ENCODE results near the gene STAB1. TPM values are rescaled to one million over a fixed set of nuclear protein-coding genes. Genes with fewer than 3 reads are reported as not detected.

Gene STAB1
- total RNA-seq, 3 donors from 2014 or later (not counting 1 experiment from before 2014, with no cell fraction given), result 1.8 to 26.5 (median 5.9) TPM

- H3K27ac ChIP-seq (ENCODE audit: low read length), result no peak overlapping the region
- no peaks in the 10 kb centered on the region for H3K36me3 Mint-ChIP-seq
- intact Hi-C loops (cut with micrococcal nuclease), result no loop called here
- no peaks in the 10 kb centered on the region for H3K9me3 ChIP-seq (ENCODE audit: control insufficient read depth, insufficient read depth, low read length)
- no peaks in the 10 kb centered on the region for H3K9me3 Mint-ChIP-seq
- H3K27ac Mint-ChIP-seq, result no peak overlapping the region
- 100% methylated on average over 1 of the region's 3 CpGs for WGBS (ENCODE audit: insufficient coverage)
- H3K4me3 ChIP-seq (ENCODE audit: low read length), result no peak overlapping the region
- H3K4me3 Mint-ChIP-seq, result no peak overlapping the region
- H3K4me1 Mint-ChIP-seq, result no peaks in the 10 kb centered on the region
- H3K27me3 ChIP-seq (ENCODE audit: control insufficient read depth, insufficient read depth, low read length), result no peaks in the 10 kb centered on the region
- no peaks in the 10 kb centered on the region for H3K4me1 ChIP-seq (ENCODE audit: control insufficient read depth, insufficient read depth, low read length)
- TF ChIP-seq, protein P1, sequence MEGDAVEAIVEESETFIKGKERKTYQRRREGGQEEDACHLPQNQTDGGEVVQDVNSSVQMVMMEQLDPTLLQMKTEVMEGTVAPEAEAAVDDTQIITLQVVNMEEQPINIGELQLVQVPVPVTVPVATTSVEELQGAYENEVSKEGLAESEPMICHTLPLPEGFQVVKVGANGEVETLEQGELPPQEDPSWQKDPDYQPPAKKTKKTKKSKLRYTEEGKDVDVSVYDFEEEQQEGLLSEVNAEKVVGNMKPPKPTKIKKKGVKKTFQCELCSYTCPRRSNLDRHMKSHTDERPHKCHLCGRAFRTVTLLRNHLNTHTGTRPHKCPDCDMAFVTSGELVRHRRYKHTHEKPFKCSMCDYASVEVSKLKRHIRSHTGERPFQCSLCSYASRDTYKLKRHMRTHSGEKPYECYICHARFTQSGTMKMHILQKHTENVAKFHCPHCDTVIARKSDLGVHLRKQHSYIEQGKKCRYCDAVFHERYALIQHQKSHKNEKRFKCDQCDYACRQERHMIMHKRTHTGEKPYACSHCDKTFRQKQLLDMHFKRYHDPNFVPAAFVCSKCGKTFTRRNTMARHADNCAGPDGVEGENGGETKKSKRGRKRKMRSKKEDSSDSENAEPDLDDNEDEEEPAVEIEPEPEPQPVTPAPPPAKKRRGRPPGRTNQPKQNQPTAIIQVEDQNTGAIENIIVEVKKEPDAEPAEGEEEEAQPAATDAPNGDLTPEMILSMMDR (IDR thresholded peaks at IDR 0.05), result no peak
- ATAC-seq (no peak), DNase-seq (no peak)
- no peaks in the 10 kb centered on the region for H3K27me3 Mint-ChIP-seq (ENCODE audit: low read depth in 2 of 2)
- peaks cover 42% of the 10 kb centered on the region for H3K36me3 ChIP-seq (ENCODE audit: control insufficient read depth, insufficient read depth, low read length)
These were observed 51.2 kb downstream of the STAB1 start for GRCh38 chr3:52546111-52546901.

DNA sequence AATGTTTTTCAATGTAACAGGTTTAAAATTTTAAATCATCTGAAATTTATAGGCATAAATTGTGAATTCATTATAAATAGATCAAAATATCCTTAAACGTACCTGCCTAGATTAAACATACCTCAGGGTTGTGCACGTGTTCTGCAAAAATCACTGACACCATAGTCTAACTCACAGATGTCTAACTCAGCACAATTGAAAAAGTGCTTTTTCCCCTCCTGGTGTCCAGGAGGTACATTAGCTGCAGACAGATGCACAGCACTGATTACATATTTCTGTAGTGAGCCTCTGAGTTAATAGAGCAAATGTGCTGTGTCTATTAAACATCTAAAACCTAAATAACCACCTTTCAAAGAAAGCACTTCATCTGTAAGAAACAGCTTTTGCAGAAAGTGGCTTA is 52.0 kb downstream of the STAB1 start:
- H3K27ac ChIP-seq (ENCODE audit: low read length), result no peak overlapping the region
- intact Hi-C loops (cut with micrococcal nuclease), result no loop called here
- no peak overlapping the region for H3K4me3 Mint-ChIP-seq
- H3K9me3 Mint-ChIP-seq, result no peaks in the 10 kb centered on the region
- H3K9me3 ChIP-seq (ENCODE audit: control insufficient read depth, insufficient read depth, low read length), result no peaks in the 10 kb centered on the region
- DNase-seq, result no peak
- H3K36me3 ChIP-seq (ENCODE audit: control insufficient read depth, insufficient read depth, low read length), result peaks cover 46% of the 10 kb centered on the region
- WGBS (ENCODE audit: insufficient coverage), result 77% methylated on average over 2 of the region's 2 CpGs
- no peaks in the 10 kb centered on the region for H3K27me3 ChIP-seq (ENCODE audit: control insufficient read depth, insufficient read depth, low read length)
- no peak overlapping the region for H3K27ac Mint-ChIP-seq
- TF ChIP-seq, protein P1 (IDR thresholded peaks at IDR 0.05), result no peak
- H3K36me3 Mint-ChIP-seq, result no peaks in the 10 kb centered on the region
- no peaks in the 10 kb centered on the region for H3K27me3 Mint-ChIP-seq (ENCODE audit: low read depth in 2 of 2)
- H3K4me1 ChIP-seq (ENCODE audit: control insufficient read depth, insufficient read depth, low read length), result no peaks in the 10 kb centered on the region
- no peak overlapping the region for H3K4me3 ChIP-seq (ENCODE audit: low read length)
- no peak for ATAC-seq
- no peaks in the 10 kb centered on the region for H3K4me1 Mint-ChIP-seq

GRCh38 chr3:52551118-52551517 is 56.0 kb downstream of the STAB1 start:
- Histone ChIP-seq H3K36me3 (ENCODE audit: control insufficient read depth, insufficient read depth, low read length) (peaks cover 70% of the 10 kb centered on the region), H3K9me3 (ENCODE audit: control insufficient read depth, insufficient read depth, low read length) (no peaks in the 10 kb centered on the region), H3K4me1 (ENCODE audit: control insufficient read depth, insufficient read depth, low read length) (no peaks in the 10 kb centered on the region), H3K27me3 (ENCODE audit: control insufficient read depth, insufficient read depth, low read length) (no peaks in the 10 kb centered on the region), H3K4me3 (ENCODE audit: low read length) (no peak overlapping the region), H3K27ac (ENCODE audit: low read length) (no peak overlapping the region)
- Mint-ChIP-seq H3K9me3 (no peaks in the 10 kb centered on the region), H3K27me3 (ENCODE audit: low read depth in 2 of 2) (no peaks in the 10 kb centered on the region), H3K4me1 (no peaks in the 10 kb centered on the region), H3K36me3 (peaks cover 6% of the 10 kb centered on the region), H3K27ac (no peak overlapping the region), H3K4me3 (no peak overlapping the region)
- ATAC-seq (no peak), DNase-seq (no peak)
- TF ChIP-seq, protein P1 (IDR thresholded peaks at IDR 0.05), result no peak
- intact Hi-C loops (cut with micrococcal nuclease), result no loop called here

- no peak overlapping the region for H3K27ac ChIP-seq (ENCODE audit: low read length)
- TF ChIP-seq, protein P1 (IDR thresholded peaks at IDR 0.05), result no peak
- peaks cover 63% of the 10 kb centered on the region for H3K36me3 ChIP-seq (ENCODE audit: control insufficient read depth, insufficient read depth, low read length)
- Mint-ChIP-seq H3K36me3 (peaks cover 6% of the 10 kb centered on the region), H3K27me3 (ENCODE audit: low read depth in 2 of 2) (no peaks in the 10 kb centered on the region), H3K27ac (no peak overlapping the region), H3K9me3 (no peaks in the 10 kb centered on the region), H3K4me3 (no peak overlapping the region), H3K4me1 (no peaks in the 10 kb centered on the region)
- no peak overlapping the region for H3K4me3 ChIP-seq (ENCODE audit: low read length)
- no peaks in the 10 kb centered on the region for H3K4me1 ChIP-seq (ENCODE audit: control insufficient read depth, insufficient read depth, low read length)
- ATAC-seq (no peak), DNase-seq (no peak)
- intact Hi-C loops (cut with micrococcal nuclease), result no loop called here
- H3K9me3 ChIP-seq (ENCODE audit: control insufficient read depth, insufficient read depth, low read length), result no peaks in the 10 kb centered on the region
- WGBS (ENCODE audit: insufficient coverage), result 97% methylated on average over 2 of the region's 3 CpGs
- H3K27me3 ChIP-seq (ENCODE audit: control insufficient read depth, insufficient read depth, low read length), result no peaks in the 10 kb centered on the region
These were observed 57.0 kb downstream of the STAB1 start for GRCh38 chr3:52552089-52552488.

Measured in natural killer cell (primary cell).